IPS DF 4.7 (cell line): Measurements from ENCODE around the gene MYDGF.
"Not testable (repeated sequence)": the region's sequence is repeated elsewhere in the genome, so short reads cannot be mapped to it uniquely, and the experiment has no call there.

Source experiments
- DNase-seq: peaks from one replicate; pipeline ENCODE4 v3.0.0-alpha.2; 2013; ENCODE audit warnings: low spot score; ENCODE audit errors: extremely low read depth

Gene MYDGF

GRCh38 chr19:4700693-4700970, 30.5 kb upstream of the MYDGF start:
- no peak for DNase-seq

GRCh38 chr19:4699826-4700692, 29.9 kb upstream of the MYDGF start:
- no peak for DNase-seq

- DNase-seq, result no peak
Observed at GRCh38 chr19:4697304-4697703, 27.2 kb upstream of the MYDGF start.

GRCh38 chr19:4695224-4695731, 25.1 kb upstream of the MYDGF start:
- no peak for DNase-seq

GRCh38 chr19:4694211-4694987, 24.3 kb upstream of the MYDGF start:
- DNase-seq, result no peak

- no peak for DNase-seq
Observed at GRCh38 chr19:4693471-4694121, 23.5 kb upstream of the MYDGF start.

GRCh38 chr19:4693078-4693350, 22.9 kb upstream of the MYDGF start:
- DNase-seq, result no peak

GRCh38 chr19:4692251-4693077, 22.3 kb upstream of the MYDGF start:
- DNase-seq, result no peak

GRCh38 chr19:4691373-4691772, 21.2 kb upstream of the MYDGF start:
- DNase-seq, result no peak

- DNase-seq, result no peak
Observed at GRCh38 chr19:4690361-4690760, 20.2 kb upstream of the MYDGF start.

GRCh38 chr19:4689403-4689802, 19.3 kb upstream of the MYDGF start:
- no peak for DNase-seq

GRCh38 chr19:4688587-4688986, 18.4 kb upstream of the MYDGF start:
- DNase-seq, result no peak

- DNase-seq, result no peak
Observed at GRCh38 chr19:4687396-4687795, 17.3 kb upstream of the MYDGF start.

GRCh38 chr19:4686700-4687099, 16.6 kb upstream of the MYDGF start:
- no peak for DNase-seq

- DNase-seq, result no peak
Observed at GRCh38 chr19:4684312-4685095, 14.4 kb upstream of the MYDGF start.

GRCh38 chr19:4682417-4683200, 12.5 kb upstream of the MYDGF start:
- no peak for DNase-seq

- DNase-seq, result not testable (repeated sequence)
Observed at GRCh38 chr19:4680021-4680420, 9.9 kb upstream of the MYDGF start.

- peak; percentile 79 for DNase-seq
Observed at GRCh38 chr19:4678881-4679790, 9.0 kb upstream of the MYDGF start.
